NCI-H1417 treated with DMSO at 0.1 percent for 48 hours (cell line): ENCODE data around the gene DNAJB5.

Experiments
- DNase-seq: peaks from one replicate; lab custom pipeline; 2025; lab: John Stamatoyannopoulos, UW

The DNAJB5 gene

GRCh38 chr9:34984049-34984448, 5.5 kb upstream of the DNAJB5 start:
- no peak for DNase-seq

GRCh38 chr9:34985311-34985899, 4.1 kb upstream of the DNAJB5 start:
- no peak for DNase-seq

GRCh38 chr9:34986540-34987047, 3.0 kb upstream of the DNAJB5 start:
- DNase-seq, result peak; percentile 50

- DNase-seq, result peak; percentile 52
Observed at GRCh38 chr9:34987160-34987901, 2.2 kb upstream of the DNAJB5 start.

- no peak for DNase-seq
Observed at GRCh38 chr9:34988218-34989002, 1.1 kb upstream of the DNAJB5 start.

GRCh38 chr9:34989946-34990635, 546 bp downstream of the DNAJB5 start:
- DNase-seq, result no peak

GRCh38 chr9:34990908-34991606, 1.5 kb downstream of the DNAJB5 start:
- DNase-seq, result no peak

GRCh38 chr9:34991607-34992375, 2.2 kb downstream of the DNAJB5 start:
- no peak for DNase-seq

- DNase-seq, result no peak
Observed at GRCh38 chr9:34992376-34992951, 2.9 kb downstream of the DNAJB5 start.

- no peak for DNase-seq
Observed at GRCh38 chr9:34993502-34994259, 4.1 kb downstream of the DNAJB5 start.

GRCh38 chr9:34994260-34994899, 4.8 kb downstream of the DNAJB5 start:
- DNase-seq, result no peak

- DNase-seq, result no peak
Observed at GRCh38 chr9:34994900-34995669, 5.5 kb downstream of the DNAJB5 start.

- DNase-seq, result no peak
Observed at GRCh38 chr9:34995670-34996060, 6.1 kb downstream of the DNAJB5 start.

GRCh38 chr9:34996181-34996904, 6.8 kb downstream of the DNAJB5 start:
- DNase-seq, result no peak

GRCh38 chr9:34996905-34997279, 7.3 kb downstream of the DNAJB5 start:
- no peak for DNase-seq

GRCh38 chr9:34997379-34997781, 7.8 kb downstream of the DNAJB5 start:
- DNase-seq, result no peak

GRCh38 chr9:34998266-34998665, 8.7 kb downstream of the DNAJB5 start:
- DNase-seq, result no peak

- DNase-seq, result no peak
Observed at GRCh38 chr9:34999576-34999975, 10.0 kb downstream of the DNAJB5 start.
